ENCODE measurements around the gene BORCS6.

BORCS6 gene

DNA sequence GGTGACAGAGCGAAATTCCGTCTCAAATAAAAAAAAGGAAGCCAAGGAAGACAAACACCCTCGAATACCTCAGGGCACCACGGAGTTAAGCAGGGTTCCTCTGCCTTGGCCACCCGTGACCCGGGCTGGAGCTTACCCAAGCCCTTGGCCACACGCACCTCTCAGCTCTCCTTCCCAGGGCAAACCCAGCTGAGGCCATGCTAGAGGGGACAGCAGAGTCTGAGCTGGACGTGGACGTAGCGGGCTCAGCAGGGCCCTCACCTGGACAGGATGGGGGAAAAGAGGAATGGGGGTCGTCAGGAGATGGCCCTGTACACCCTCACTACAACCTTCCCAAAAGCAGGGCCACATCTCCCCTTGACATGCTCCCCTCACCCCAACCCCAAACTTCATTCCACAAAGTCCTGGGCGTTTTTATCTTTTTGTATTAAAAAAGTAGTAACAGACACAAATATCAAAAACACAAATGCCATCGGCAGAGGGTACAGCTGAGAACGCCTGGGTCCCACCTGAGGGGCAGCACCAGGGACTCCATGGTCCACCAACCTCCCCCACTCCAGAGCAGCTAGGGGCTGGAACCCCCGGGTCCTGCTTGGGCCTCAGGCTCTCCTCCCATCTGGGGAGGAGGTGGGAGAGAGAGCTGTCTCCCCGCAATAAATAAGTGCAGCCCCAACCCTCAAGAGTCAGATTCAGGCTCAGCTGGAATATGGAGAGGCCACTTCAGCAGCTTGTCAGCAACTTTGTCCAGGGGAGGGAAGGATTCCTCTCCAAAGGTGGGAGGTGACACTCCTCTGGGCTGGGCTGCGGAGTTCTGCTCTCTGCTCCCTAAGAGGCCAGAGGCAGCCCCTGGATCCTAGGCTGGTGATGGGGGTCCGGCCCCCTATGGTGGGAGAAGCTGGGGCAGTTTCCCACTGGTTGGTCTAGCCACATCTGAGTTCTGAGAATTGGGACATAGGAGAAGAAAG, 49.6 kb downstream of the BORCS6 start:
- DNase-seq: no peak

DNA sequence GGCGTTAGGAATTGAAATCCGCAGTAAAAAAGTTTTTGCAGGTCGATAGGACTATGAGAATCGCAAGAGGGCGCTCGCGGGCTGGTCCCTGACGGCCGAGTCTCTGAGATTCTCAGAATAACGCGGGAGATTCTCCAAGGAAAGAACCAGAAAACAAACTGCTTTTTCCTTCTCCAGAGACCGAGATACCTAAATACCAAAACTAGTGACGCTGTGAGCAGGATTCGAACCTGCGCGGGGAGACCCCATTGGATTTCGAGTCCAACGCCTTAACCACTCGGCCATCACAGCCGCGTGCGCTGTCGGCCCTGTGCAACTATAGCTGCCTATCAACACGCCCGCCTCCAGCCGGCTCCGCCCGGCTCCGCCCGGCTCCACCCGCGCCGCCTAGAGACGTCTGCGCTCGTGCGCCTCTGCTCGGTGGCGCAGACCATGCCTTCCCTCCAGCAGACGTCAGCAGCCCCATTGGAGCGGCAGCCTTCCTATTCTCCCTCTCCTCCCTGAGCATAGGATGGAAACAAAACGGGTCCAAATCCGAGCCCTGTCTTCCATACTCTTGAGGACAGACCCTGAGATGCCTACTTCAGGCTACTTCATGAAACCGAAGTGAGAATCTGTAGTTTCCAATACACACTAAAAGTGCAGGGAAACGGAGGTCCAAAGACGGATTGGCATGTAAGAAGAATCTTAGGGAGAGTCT, 51.2 kb downstream of the BORCS6 start:
- DNase-seq: peak; percentile 99

GRCh38 chr17:8138374-8138671, 51.7 kb downstream of the BORCS6 start:
- no peak for DNase-seq
